Progenitor cell of endocrine pancreas (in vitro differentiated cells): ENCODE measurements around the gene CSRNP3. TPM values are rescaled to one million over a fixed set of nuclear protein-coding genes. Genes with fewer than 3 reads are reported as not detected.

Experiments used
- DNase-seq: peaks from one replicate; pipeline ENCODE4 v3.0.0; 2021; ENCODE audit warnings: low spot score; ENCODE audit not compliant: unreplicated experiment
- H3K27ac Mint-ChIP-seq: 2 replicates; pipeline ENCODE4 v1.8.0; 2021; ENCODE audit warnings: mild to moderate bottlenecking, moderate library complexity, mixed read lengths
- H3K27me3 Mint-ChIP-seq: 2 replicates; pipeline ENCODE4 v1.8.0; 2021; ENCODE audit warnings: mixed read lengths
- H3K36me3 Mint-ChIP-seq: 2 replicates; pipeline ENCODE4 v1.8.0; 2022; ENCODE audit warnings: mixed read lengths; ENCODE audit not compliant: insufficient read depth
- H3K4me1 Mint-ChIP-seq: 2 replicates; pipeline ENCODE4 v1.8.0; 2021; ENCODE audit warnings: low read depth, mixed read lengths
- H3K4me3 Mint-ChIP-seq: 2 replicates; pipeline ENCODE4 v1.8.0; 2021; ENCODE audit warnings: low read depth, mild to moderate bottlenecking, moderate library complexity, mixed read lengths
- H3K9me3 Mint-ChIP-seq: 2 replicates; pipeline ENCODE4 v1.8.0; 2021; ENCODE audit warnings: low read depth, mixed read lengths
- total RNA-seq: library from RNA; stranded (reverse); gene quantifications from 2 replicates; pipeline ENCODE4 v1.2.1, GENCODE V29; 2021
- TF ChIP-seq, protein P1 (sequence below): fragments of 200-600 bp; sonication (generic); IDR thresholded peaks from one replicate; pipeline ENCODE4 v1.5.0; 2021; ENCODE audit warnings: antibody characterized with exemption, mild to moderate bottlenecking; ENCODE audit not compliant: unreplicated experiment

Gene CSRNP3
- total RNA-seq, 1 donor from 2014 or later = 10.7 TPM

DNA sequence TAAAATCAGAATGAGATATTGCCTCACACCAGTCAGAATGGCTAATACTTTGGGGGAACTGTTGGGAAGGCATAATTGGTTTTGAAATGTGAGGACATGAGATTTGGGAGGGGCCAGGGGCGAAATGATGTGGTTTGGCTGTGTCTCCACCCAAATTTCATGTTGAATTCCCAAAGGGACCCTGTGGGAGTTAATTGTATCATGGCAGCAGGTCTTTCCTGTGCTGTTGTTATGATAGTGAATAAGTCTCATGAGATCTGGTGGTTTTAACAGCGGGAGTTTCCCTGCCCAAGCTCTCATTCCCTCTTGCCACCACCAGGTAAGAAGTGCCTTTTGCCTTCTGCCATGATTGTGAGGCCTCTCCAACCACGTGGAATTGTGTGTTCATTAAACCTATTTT is 59.6 kb downstream of the CSRNP3 start:
- Mint-ChIP-seq H3K27me3 (no peaks in the 10 kb centered on the region), H3K27ac (no peak overlapping the region), H3K9me3 (peaks cover 5% of the 10 kb centered on the region), H3K4me1 (no peaks in the 10 kb centered on the region), H3K36me3 (peaks cover 7% of the 10 kb centered on the region), H3K4me3 (no peak overlapping the region)
- TF ChIP-seq, protein P1, sequence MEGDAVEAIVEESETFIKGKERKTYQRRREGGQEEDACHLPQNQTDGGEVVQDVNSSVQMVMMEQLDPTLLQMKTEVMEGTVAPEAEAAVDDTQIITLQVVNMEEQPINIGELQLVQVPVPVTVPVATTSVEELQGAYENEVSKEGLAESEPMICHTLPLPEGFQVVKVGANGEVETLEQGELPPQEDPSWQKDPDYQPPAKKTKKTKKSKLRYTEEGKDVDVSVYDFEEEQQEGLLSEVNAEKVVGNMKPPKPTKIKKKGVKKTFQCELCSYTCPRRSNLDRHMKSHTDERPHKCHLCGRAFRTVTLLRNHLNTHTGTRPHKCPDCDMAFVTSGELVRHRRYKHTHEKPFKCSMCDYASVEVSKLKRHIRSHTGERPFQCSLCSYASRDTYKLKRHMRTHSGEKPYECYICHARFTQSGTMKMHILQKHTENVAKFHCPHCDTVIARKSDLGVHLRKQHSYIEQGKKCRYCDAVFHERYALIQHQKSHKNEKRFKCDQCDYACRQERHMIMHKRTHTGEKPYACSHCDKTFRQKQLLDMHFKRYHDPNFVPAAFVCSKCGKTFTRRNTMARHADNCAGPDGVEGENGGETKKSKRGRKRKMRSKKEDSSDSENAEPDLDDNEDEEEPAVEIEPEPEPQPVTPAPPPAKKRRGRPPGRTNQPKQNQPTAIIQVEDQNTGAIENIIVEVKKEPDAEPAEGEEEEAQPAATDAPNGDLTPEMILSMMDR = no peak
- no peak for DNase-seq

DNA sequence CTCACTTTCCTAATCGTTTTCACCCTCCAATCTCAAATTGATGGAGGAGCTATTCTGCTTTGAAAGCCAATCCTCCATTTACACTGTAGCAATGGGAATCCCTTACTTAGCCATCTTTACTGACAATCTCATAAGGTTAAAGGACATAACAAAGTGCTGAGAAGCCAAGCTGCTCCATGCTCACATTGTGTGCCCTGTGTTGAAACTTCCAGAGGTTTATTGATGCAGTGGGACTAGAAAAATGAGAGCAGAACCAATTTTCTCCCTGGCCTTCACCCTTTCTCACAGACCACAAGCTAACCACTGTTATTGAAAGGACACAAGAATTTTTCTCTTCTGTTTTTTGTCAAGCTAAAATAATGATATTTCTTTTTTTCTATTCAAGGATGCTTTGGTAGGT is 63.8 kb downstream of the CSRNP3 start:
- H3K4me3 Mint-ChIP-seq = no peak overlapping the region
- TF ChIP-seq, protein P1 = no peak
- H3K27ac Mint-ChIP-seq = no peak overlapping the region

DNA sequence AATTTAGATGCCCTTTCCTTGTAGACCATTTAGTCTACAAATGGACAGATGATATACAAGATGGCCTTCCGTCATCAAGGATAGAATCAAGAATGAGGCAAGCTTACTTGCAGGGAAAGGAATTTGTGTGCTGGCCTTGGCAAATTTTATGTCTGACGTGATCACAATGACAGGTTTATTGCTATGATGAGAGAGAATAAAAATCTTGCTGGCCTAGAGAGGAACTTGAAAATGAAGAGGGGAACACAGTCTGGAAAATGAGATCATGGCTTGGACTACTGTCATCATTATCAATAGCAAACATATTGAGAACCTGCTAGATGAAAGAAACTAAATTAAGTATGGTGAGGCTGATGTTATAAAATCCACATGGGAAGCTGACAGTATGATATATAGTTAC is 66.0 kb downstream of the CSRNP3 start:
- DNase-seq = no peak
- H3K27ac Mint-ChIP-seq = no peak overlapping the region
- TF ChIP-seq, protein P1 = no peak
- H3K9me3 Mint-ChIP-seq = peaks cover 5% of the 10 kb centered on the region
- H3K36me3 Mint-ChIP-seq = peaks cover 4% of the 10 kb centered on the region
- H3K4me1 Mint-ChIP-seq = peaks cover 3% of the 10 kb centered on the region
- no peak overlapping the region for H3K4me3 Mint-ChIP-seq
- no peaks in the 10 kb centered on the region for H3K27me3 Mint-ChIP-seq

More for the DNA sequence above, 63.8 kb downstream of the CSRNP3 start:
- Mint-ChIP-seq H3K4me1 (no peaks in the 10 kb centered on the region), H3K27me3 (no peaks in the 10 kb centered on the region), H3K9me3 (peaks cover 5% of the 10 kb centered on the region), H3K36me3 (peaks cover 6% of the 10 kb centered on the region)
- no peak for DNase-seq

DNA sequence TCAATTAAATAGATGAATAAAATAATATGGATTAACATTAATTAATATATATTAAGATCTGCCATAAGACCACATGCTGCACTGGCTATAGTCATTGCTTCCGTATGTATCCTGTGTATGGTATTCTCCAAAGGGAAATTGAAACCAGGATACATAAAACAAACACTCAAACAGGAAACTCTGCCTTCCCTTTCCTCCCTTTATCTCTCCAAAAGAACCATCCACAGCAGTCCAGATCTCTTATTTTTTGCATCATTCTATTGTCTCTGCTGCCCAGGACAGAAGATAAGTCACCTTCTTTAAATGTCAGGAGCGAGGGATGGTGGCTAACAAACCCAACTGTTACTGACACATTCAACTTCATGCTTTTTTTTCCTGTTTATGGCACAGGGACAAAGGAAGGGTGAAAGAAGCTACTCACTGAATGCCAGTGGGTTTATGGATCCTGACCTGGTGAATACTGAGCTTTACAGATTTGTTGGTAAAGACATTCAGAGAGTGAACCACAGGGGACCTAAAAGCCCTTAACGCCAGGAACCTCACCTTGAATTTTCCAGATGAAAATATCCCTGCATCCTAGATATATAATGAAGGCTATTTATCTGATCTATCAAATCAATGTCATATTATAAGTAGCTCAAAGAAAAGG is 67.5 kb downstream of the CSRNP3 start:
- no peak overlapping the region for H3K4me3 Mint-ChIP-seq
- TF ChIP-seq, protein P1 = no peak
- no peaks in the 10 kb centered on the region for H3K9me3 Mint-ChIP-seq
- no peak overlapping the region for H3K27ac Mint-ChIP-seq
- DNase-seq = no peak
- H3K36me3 Mint-ChIP-seq = no peaks in the 10 kb centered on the region
- no peaks in the 10 kb centered on the region for H3K27me3 Mint-ChIP-seq
- H3K4me1 Mint-ChIP-seq = peaks cover 4% of the 10 kb centered on the region

DNA sequence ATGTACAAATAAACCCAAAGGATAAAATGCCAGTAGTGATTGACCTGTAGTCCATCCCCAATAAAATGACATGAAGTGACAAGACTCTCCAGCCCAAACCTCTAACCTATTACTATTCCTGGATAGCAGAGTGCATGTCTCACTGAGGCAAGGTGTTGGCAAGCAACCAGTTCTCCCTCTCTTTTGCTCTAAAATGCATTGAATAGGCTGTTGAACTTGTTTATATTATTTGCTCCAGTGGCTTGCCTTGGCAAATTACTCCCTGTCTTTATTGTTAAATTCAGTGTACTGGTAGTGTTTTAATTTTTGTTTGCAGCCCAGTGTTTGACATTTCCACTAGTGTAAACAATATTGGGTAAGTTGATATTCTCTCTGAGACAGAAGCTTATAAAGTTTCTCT is 70.5 kb downstream of the CSRNP3 start:
- Mint-ChIP-seq H3K36me3 (no peaks in the 10 kb centered on the region), H3K4me3 (no peak overlapping the region), H3K9me3 (no peaks in the 10 kb centered on the region), H3K27me3 (no peaks in the 10 kb centered on the region), H3K27ac (no peak overlapping the region), H3K4me1 (peaks cover 4% of the 10 kb centered on the region)
- TF ChIP-seq, protein P1 = no peak
- DNase-seq = no peak
